Measurements from ENCODE around the gene TLE5. TPM values are rescaled to one million over a fixed set of nuclear protein-coding genes. Genes with fewer than 3 reads are reported as not detected.

The TLE5 gene
- total RNA-seq, 2 donors from 2014 or later: 286 to 349 TPM

Other genes with a start within 250 kb of the TLE5 start
- gene ZNF554, start 242.6 kb downstream of the TLE5 start, total RNA-seq: 1 to 10 TPM; 4.3 to 4.5 TPM
- gene ZNF555, start 221.0 kb downstream of the TLE5 start, total RNA-seq: 1 to 10 TPM; 4.6 to 4.8 TPM
- gene ZNF556, start 195.2 kb downstream of the TLE5 start, total RNA-seq: under 1 TPM in 1 of 2 donors, not detected in 1; 0.10 TPM
- 1 to 10 TPM; 6.2 to 7.6 TPM for gene ZNF57, start 161.6 kb downstream of the TLE5 start, total RNA-seq
- gene ZNF77, start 117.5 kb downstream of the TLE5 start, total RNA-seq: 1 to 10 TPM; 5.4 to 5.5 TPM
- 1 to 10 TPM; 4.5 to 6.0 TPM for gene TLE6, start 84.9 kb downstream of the TLE5 start, total RNA-seq
- 10 to 100 TPM; 12.4 to 16.5 TPM for gene TLE2, start 33.2 kb downstream of the TLE5 start, total RNA-seq
- 1 to 10 TPM; 7.7 to 8.4 TPM for gene GNA11, start 31.9 kb upstream of the TLE5 start, total RNA-seq
- 10 to 100 TPM; 32.8 to 66.5 TPM for gene GNA15, start 73.5 kb upstream of the TLE5 start, total RNA-seq
- gene S1PR4, start 116.3 kb upstream of the TLE5 start, total RNA-seq: 10 to 100 TPM; 41.1 to 43.4 TPM
- gene NCLN, start 123.4 kb upstream of the TLE5 start, total RNA-seq: 10 to 100 TPM; 35.0 to 38.7 TPM
- gene CELF5, start 162.2 kb upstream of the TLE5 start, total RNA-seq: under 1 TPM; 0.17 to 0.42 TPM